ENCODE data around the gene TEAD1. TPM values are rescaled to one million over a fixed set of nuclear protein-coding genes. Genes with fewer than 3 reads are reported as not detected.
"Not testable (repeated sequence)": the region's sequence is repeated elsewhere in the genome, so short reads cannot be mapped to it uniquely, and the experiment has no call there.

TEAD1 gene
- total and polyA plus RNA-seq, 2 donors (not counting 3 experiments of a cell fraction or from before 2014, with no cell fraction given), result 15.3 to 49.0 TPM

DNA sequence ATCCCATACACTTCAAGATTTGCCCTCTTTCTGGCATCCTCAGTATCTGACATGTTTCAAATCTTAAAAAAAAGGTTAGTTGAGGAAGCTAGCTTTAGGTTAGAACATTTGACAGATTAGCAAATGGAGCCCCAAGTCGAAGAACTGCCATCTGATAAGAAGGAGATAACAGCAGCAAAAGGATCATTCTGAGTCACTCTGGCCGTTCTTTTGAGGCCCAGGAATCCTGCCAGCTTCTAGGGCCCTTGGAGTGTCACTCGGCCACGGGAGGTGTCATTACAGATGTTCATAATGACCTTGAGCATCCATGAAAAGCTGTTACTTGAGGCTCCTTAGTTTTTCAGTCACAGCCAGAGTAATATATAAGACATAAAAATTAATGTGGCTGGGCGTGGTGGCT lies 202.8 kb downstream of the TEAD1 start:
- Histone ChIP-seq H2AFZ (ENCODE audit: low read depth, low read length) (no peak overlapping the region), H3K9ac (replicated peaks; ENCODE audit: extremely low read depth, insufficient read depth, low read length) (no peak overlapping the region), H3K9me1 (replicated peaks; ENCODE audit: control insufficient read depth, extremely low read depth, insufficient read depth, low read length) (no peaks in the 10 kb centered on the region), H3K27me3 (ENCODE audit: control insufficient read depth in 2 of 2, insufficient read depth in 2 of 2, low read length in 2 of 2) (no peaks in the 10 kb centered on the region), H3K4me3 (replicated peaks in 1 of 3; ENCODE audit: insufficient read depth in 1 of 3, low read depth in 1 of 3, low read length in 3 of 3) (no peak overlapping the region), H4K20me1 (replicated peaks; ENCODE audit: control insufficient read depth, extremely low read depth, insufficient read depth, low read length) (no peaks in the 10 kb centered on the region), H3K27ac (ENCODE audit: insufficient read depth, low read depth, low read length) (no peak overlapping the region), H3K4me1 (ENCODE audit: control insufficient read depth, extremely low read depth, insufficient read depth, low read length) (no peaks in the 10 kb centered on the region), H3K79me2 (ENCODE audit: control insufficient read depth, insufficient read depth, low read length) (no peaks in the 10 kb centered on the region), H3K9me3 (replicated peaks; ENCODE audit: control insufficient read depth, insufficient read depth, low read length) (no peaks in the 10 kb centered on the region), H3K4me2 (ENCODE audit: insufficient read depth, low read length) (no peak overlapping the region), H3K36me3 (ENCODE audit: control insufficient read depth in 2 of 2, extremely low read depth in 1 of 2, insufficient read depth in 2 of 2, low read length in 2 of 2) (peaks cover 2 to 5% of the 10 kb centered on the region in 2 experiments)
- ChIA-PET POLR2A (no interaction called here), CTCF (no interaction called here)
- dilution Hi-C loops (cut with MboI; ENCODE audit: extremely low pct_ligation_motif_present, low sequenced_read_pairs) (no loop called here), intact Hi-C loops (cut with micrococcal nuclease) (no loop called here)
- TF ChIP-seq JUN (IDR thresholded peaks at IDR 0.05; ENCODE audit: borderline replicate concordance, insufficient read depth, insufficient read length, low read depth), result no peak
- no peak for TF ChIP-seq POLR2AphosphoS5 (IDR thresholded peaks at IDR 0.05; ENCODE audit: insufficient read depth, low read depth, low read length)
- TF ChIP-seq FOS (IDR thresholded peaks at IDR 0.05; ENCODE audit: borderline replicate concordance, insufficient read depth, low read length), result no peak
- TF ChIP-seq EZH2 (IDR thresholded peaks at IDR 0.05; ENCODE audit: borderline replicate concordance, low read depth, low read length, severe bottlenecking), result no peak
- TF ChIP-seq GATA2 (IDR thresholded peaks at IDR 0.05; ENCODE audit: insufficient read depth, insufficient read length, low read depth, low read length), result no peak
- TF ChIP-seq POLR2A (IDR thresholded peaks at IDR 0.05; ENCODE audit: low read depth, low read length), result no peak
- TF ChIP-seq, protein P1, sequence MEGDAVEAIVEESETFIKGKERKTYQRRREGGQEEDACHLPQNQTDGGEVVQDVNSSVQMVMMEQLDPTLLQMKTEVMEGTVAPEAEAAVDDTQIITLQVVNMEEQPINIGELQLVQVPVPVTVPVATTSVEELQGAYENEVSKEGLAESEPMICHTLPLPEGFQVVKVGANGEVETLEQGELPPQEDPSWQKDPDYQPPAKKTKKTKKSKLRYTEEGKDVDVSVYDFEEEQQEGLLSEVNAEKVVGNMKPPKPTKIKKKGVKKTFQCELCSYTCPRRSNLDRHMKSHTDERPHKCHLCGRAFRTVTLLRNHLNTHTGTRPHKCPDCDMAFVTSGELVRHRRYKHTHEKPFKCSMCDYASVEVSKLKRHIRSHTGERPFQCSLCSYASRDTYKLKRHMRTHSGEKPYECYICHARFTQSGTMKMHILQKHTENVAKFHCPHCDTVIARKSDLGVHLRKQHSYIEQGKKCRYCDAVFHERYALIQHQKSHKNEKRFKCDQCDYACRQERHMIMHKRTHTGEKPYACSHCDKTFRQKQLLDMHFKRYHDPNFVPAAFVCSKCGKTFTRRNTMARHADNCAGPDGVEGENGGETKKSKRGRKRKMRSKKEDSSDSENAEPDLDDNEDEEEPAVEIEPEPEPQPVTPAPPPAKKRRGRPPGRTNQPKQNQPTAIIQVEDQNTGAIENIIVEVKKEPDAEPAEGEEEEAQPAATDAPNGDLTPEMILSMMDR (IDR thresholded peaks at IDR 0.05; ENCODE audit: extremely low read depth in 1 of 2, insufficient read depth in 1 of 2, low read depth in 1 of 2, low read length in 2 of 2), result no peak
- no peak for TF ChIP-seq MYC (IDR thresholded peaks at IDR 0.05; ENCODE audit: low read depth, low read length)
- TF ChIP-seq, protein P2, sequence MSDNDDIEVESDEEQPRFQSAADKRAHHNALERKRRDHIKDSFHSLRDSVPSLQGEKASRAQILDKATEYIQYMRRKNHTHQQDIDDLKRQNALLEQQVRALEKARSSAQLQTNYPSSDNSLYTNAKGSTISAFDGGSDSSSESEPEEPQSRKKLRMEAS (IDR thresholded peaks at IDR 0.05; ENCODE audit: insufficient read depth, insufficient read length), result no peak
- DNase-seq (ENCODE audit: low read depth, low spot score), result no peak
- no TSS peak for BruUV-seq (replicated peaks)
- FAIRE-seq, result no peak

DNA sequence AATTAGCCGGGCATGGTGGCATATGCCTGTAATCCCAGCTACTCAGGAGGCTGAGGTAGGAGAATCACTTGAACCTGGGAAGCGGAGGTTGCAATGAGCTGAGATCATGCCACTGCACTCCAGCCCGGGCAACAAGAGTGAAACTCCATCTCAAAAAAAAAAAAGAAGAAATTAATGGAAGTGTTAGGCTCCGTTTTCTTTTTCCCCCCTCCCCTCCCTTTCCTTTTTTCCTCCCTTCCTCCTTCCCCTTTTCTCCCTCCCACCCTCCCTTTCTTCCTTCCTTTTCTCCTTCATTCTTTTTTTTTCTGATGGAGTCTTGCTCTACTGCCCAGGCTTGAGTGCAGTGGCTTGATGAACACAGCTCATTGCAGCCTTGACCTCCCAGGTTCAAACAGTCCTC lies 203.3 kb downstream of the TEAD1 start:
- dilution Hi-C loops (cut with MboI; ENCODE audit: extremely low pct_ligation_motif_present, low sequenced_read_pairs); H3K27ac ChIP-seq (ENCODE audit: insufficient read depth, low read depth, low read length); BruUV-seq (replicated peaks); FAIRE-seq; H3K4me1 ChIP-seq (ENCODE audit: control insufficient read depth, extremely low read depth, insufficient read depth, low read length); H3K79me2 ChIP-seq (ENCODE audit: control insufficient read depth, insufficient read depth, low read length); H3K9me1 ChIP-seq (replicated peaks; ENCODE audit: control insufficient read depth, extremely low read depth, insufficient read depth, low read length); H3K36me3 ChIP-seq (ENCODE audit: control insufficient read depth in 2 of 2, extremely low read depth in 1 of 2, insufficient read depth in 2 of 2, low read length in 2 of 2); H4K20me1 ChIP-seq (replicated peaks; ENCODE audit: control insufficient read depth, extremely low read depth, insufficient read depth, low read length); intact Hi-C loops (cut with micrococcal nuclease); H3K9ac ChIP-seq (replicated peaks; ENCODE audit: extremely low read depth, insufficient read depth, low read length); H2AFZ ChIP-seq (ENCODE audit: low read depth, low read length); H3K4me3 ChIP-seq (replicated peaks in 1 of 3; ENCODE audit: insufficient read depth in 1 of 3, low read depth in 1 of 3, low read length in 3 of 3); H3K27me3 ChIP-seq (ENCODE audit: control insufficient read depth in 2 of 2, insufficient read depth in 2 of 2, low read length in 2 of 2); H3K9me3 ChIP-seq (replicated peaks; ENCODE audit: control insufficient read depth, insufficient read depth, low read length); DNase-seq (ENCODE audit: low read depth, low spot score); POLR2A ChIA-PET; H3K4me2 ChIP-seq (ENCODE audit: insufficient read depth, low read length): not testable (repeated sequence)
- CTCF ChIA-PET, result interaction anchor here (0.8 to 1.6 kb wide), 3 partner anchors 10 to 546 kb away, joined by 3 to 6 read pairs (median 3); no protein-coding TSS in a partner anchor
